WERI-Rb-1 (cell line): ENCODE measurements around the gene ACP2.
A peak's percentile ranks its signal among the peaks of the same experiment; 100 is the strongest.

Source experiments
- DNase-seq: peaks from one replicate; pipeline ENCODE4 v3.0.0-alpha.2; 2020
- H3K27ac ChIP-seq: fragments of 250-450 bp; sonication (Bioruptor Pico); 2 replicates; pipeline ENCODE4 v1.5.1; 2020; ENCODE audit warnings: mild to moderate bottlenecking, moderate library complexity
- H3K27me3 ChIP-seq: fragments of 250-450 bp; sonication (Bioruptor Pico); 2 replicates; pipeline ENCODE4 v1.5.1; 2021; ENCODE audit warnings: mild to moderate bottlenecking, low read depth, moderate library complexity; ENCODE audit not compliant: insufficient read depth, severe bottlenecking
- H3K36me3 ChIP-seq: fragments of 250-450 bp; sonication (Bioruptor Pico); 2 replicates; pipeline ENCODE4 v1.5.1; 2020; ENCODE audit warnings: mild to moderate bottlenecking, moderate library complexity
- H3K4me3 ChIP-seq: 2 replicates; pipeline ENCODE4 v1.5.1; 2011; ENCODE audit warnings: low read depth, mild to moderate bottlenecking, control low read depth, low read length
- H3K9me3 ChIP-seq: fragments of 250-450 bp; sonication (Bioruptor Pico); 2 replicates; pipeline ENCODE4 v1.5.1; 2021; ENCODE audit warnings: mild to moderate bottlenecking, moderate library complexity; ENCODE audit not compliant: severe bottlenecking
- TF ChIP-seq, protein P1 (sequence below): IDR thresholded peaks from 2 replicates; pipeline ENCODE4 v1.5.1; 2011; ENCODE audit warnings: low read depth, mild to moderate bottlenecking, control low read depth, inconsistent platforms, low read length

The ACP2 gene

GRCh38 chr11:47225552-47226400 lies 22.8 kb downstream of the ACP2 start:
- no peak for DNase-seq
- Histone ChIP-seq H3K36me3 (peaks cover 3% of the 10 kb centered on the region), H3K4me3 (no peak overlapping the region), H3K9me3 (no peaks in the 10 kb centered on the region), H3K27ac (no peak overlapping the region), H3K27me3 (no peaks in the 10 kb centered on the region)
- TF ChIP-seq, protein P1, sequence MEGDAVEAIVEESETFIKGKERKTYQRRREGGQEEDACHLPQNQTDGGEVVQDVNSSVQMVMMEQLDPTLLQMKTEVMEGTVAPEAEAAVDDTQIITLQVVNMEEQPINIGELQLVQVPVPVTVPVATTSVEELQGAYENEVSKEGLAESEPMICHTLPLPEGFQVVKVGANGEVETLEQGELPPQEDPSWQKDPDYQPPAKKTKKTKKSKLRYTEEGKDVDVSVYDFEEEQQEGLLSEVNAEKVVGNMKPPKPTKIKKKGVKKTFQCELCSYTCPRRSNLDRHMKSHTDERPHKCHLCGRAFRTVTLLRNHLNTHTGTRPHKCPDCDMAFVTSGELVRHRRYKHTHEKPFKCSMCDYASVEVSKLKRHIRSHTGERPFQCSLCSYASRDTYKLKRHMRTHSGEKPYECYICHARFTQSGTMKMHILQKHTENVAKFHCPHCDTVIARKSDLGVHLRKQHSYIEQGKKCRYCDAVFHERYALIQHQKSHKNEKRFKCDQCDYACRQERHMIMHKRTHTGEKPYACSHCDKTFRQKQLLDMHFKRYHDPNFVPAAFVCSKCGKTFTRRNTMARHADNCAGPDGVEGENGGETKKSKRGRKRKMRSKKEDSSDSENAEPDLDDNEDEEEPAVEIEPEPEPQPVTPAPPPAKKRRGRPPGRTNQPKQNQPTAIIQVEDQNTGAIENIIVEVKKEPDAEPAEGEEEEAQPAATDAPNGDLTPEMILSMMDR = no peak

DNA sequence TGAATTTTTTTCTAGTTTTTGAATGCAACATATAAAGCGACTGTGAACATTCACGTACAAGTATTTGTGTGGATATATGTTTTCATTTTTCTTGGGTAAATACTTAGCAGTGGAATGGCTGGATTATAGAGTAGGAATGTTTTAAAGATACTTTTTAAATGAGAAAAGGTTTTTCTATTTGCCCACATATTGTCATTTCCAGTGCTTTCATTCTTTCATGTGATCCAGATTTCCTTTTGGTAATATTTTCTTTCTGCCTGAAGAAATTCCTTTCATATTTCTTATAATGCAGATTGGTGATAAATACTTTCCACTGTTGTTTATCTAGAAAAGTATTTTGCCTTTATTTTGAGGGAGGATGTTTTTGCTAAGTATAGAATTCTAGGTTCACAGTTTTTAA lies 25.9 kb downstream of the ACP2 start:
- H3K27me3 ChIP-seq = no peaks in the 10 kb centered on the region
- H3K9me3 ChIP-seq = no peaks in the 10 kb centered on the region
- no peak overlapping the region for H3K27ac ChIP-seq
- no peak overlapping the region for H3K4me3 ChIP-seq
- no peak for DNase-seq
- H3K36me3 ChIP-seq = peaks cover 3% of the 10 kb centered on the region
- TF ChIP-seq, protein P1 = no peak

- TF ChIP-seq, protein P1 = no peak
- peaks cover 3% of the 10 kb centered on the region for H3K36me3 ChIP-seq
- no peak for DNase-seq
These were observed 28.2 kb downstream of the ACP2 start for GRCh38 chr11:47220401-47220821.

GRCh38 chr11:47216121-47216798 lies 32.4 kb downstream of the ACP2 start:
- TF ChIP-seq, protein P1 = peak; percentile 32; the same call in 1 of the 2 replicates
- peak overlapping the region; percentile 49 for H3K4me3 ChIP-seq
- peak; percentile 51 for DNase-seq

More at GRCh38 chr11:47220401-47220821, 28.2 kb downstream of the ACP2 start:
- Histone ChIP-seq H3K9me3 (no peaks in the 10 kb centered on the region), H3K4me3 (no peak overlapping the region), H3K27ac (no peak overlapping the region), H3K27me3 (no peaks in the 10 kb centered on the region)

GRCh38 chr11:47215366-47215910 lies 33.2 kb downstream of the ACP2 start:
- DNase-seq = no peak

More at GRCh38 chr11:47216121-47216798, 32.4 kb downstream of the ACP2 start:
- no peaks in the 10 kb centered on the region; the same call in 1 of the 2 replicates for H3K36me3 ChIP-seq
- peak overlapping the region; percentile 82 for H3K27ac ChIP-seq
- no peaks in the 10 kb centered on the region for H3K27me3 ChIP-seq
- H3K9me3 ChIP-seq = no peaks in the 10 kb centered on the region

More at GRCh38 chr11:47215366-47215910, 33.2 kb downstream of the ACP2 start:
- H3K27ac ChIP-seq = peak overlapping the region; percentile 82
- no peaks in the 10 kb centered on the region; the same call in 1 of the 2 replicates for H3K36me3 ChIP-seq
- TF ChIP-seq, protein P1 = no peak
- H3K9me3 ChIP-seq = no peaks in the 10 kb centered on the region
- H3K27me3 ChIP-seq = no peaks in the 10 kb centered on the region
- peak overlapping the region; percentile 49 for H3K4me3 ChIP-seq
